ENCODE results near the gene PRR5L.
A peak's percentile ranks its signal among the peaks of the same experiment; 100 is the strongest.
"Not testable (repeated sequence)": the region's sequence is repeated elsewhere in the genome, so short reads cannot be mapped to it uniquely, and the experiment has no call there.

PRR5L gene

GRCh38 chr11:36467916-36468315 lies 171.8 kb downstream of the PRR5L start:
- no peak for ATAC-seq

GRCh38 chr11:36469063-36469462 lies 173.0 kb downstream of the PRR5L start:
- ATAC-seq = no peak

GRCh38 chr11:36469881-36470802 lies 174.1 kb downstream of the PRR5L start:
- ATAC-seq = no peak

- no peak for ATAC-seq
Observed at GRCh38 chr11:36471577-36471976, 175.5 kb downstream of the PRR5L start.

- ATAC-seq = no peak
Observed at GRCh38 chr11:36475192-36475591, 179.1 kb downstream of the PRR5L start.

GRCh38 chr11:36478700-36479329 lies 182.7 kb downstream of the PRR5L start:
- ATAC-seq = no peak

- ATAC-seq = no peak
Observed at GRCh38 chr11:36480833-36481232, 184.7 kb downstream of the PRR5L start.

GRCh38 chr11:36483042-36483441 lies 187.0 kb downstream of the PRR5L start:
- ATAC-seq = not testable (repeated sequence)

- no peak for ATAC-seq
Observed at GRCh38 chr11:36485298-36486002, 189.4 kb downstream of the PRR5L start.

- ATAC-seq = no peak
Observed at GRCh38 chr11:36487619-36488018, 191.5 kb downstream of the PRR5L start.

- no peak for ATAC-seq
Observed at GRCh38 chr11:36488096-36488495, 192.0 kb downstream of the PRR5L start.

GRCh38 chr11:36490026-36490806 lies 194.1 kb downstream of the PRR5L start:
- no peak for ATAC-seq

GRCh38 chr11:36492724-36493304 lies 196.7 kb downstream of the PRR5L start:
- no peak for ATAC-seq

- no peak for ATAC-seq
Observed at GRCh38 chr11:36493332-36493731, 197.2 kb downstream of the PRR5L start.

- no peak for ATAC-seq
Observed at GRCh38 chr11:36498721-36499120, 202.6 kb downstream of the PRR5L start.

GRCh38 chr11:36499315-36499714 lies 203.2 kb downstream of the PRR5L start:
- no peak for ATAC-seq

GRCh38 chr11:36500315-36500721 lies 204.2 kb downstream of the PRR5L start:
- peak in 1 of 2 donors; percentile 36 for ATAC-seq

GRCh38 chr11:36501236-36501635 lies 205.1 kb downstream of the PRR5L start:
- ATAC-seq = no peak

GRCh38 chr11:36507824-36508489 lies 211.9 kb downstream of the PRR5L start:
- no peak for ATAC-seq

GRCh38 chr11:36508743-36509142 lies 212.7 kb downstream of the PRR5L start:
- ATAC-seq = no peak

- peak; percentile 30 to 33 for ATAC-seq
Observed at GRCh38 chr11:36509201-36509639, 213.1 kb downstream of the PRR5L start.
